AG09309 (cell line): ENCODE measurements around the gene HYCC2.
"Not testable (repeated sequence)": the region's sequence is repeated elsewhere in the genome, so short reads cannot be mapped to it uniquely, and the experiment has no call there.

Source experiments
- DNase-seq: peaks from one replicate; pipeline ENCODE4 v3.0.0-alpha.2; 2010; ENCODE audit warnings: low read depth
- H3K4me3 ChIP-seq: 2 replicates; pipeline ENCODE4 v1.5.1; 2011; ENCODE audit warnings: mild to moderate bottlenecking, low read depth, low read length, moderate library complexity; ENCODE audit not compliant: control insufficient read depth
- TF ChIP-seq, protein P1 (sequence below): IDR thresholded peaks from 2 replicates; pipeline ENCODE4 v1.5.1; 2011; ENCODE audit warnings: mild to moderate bottlenecking, low read depth, low read length, inconsistent platforms; ENCODE audit not compliant: insufficient read depth, control insufficient read depth; ENCODE audit errors: missing control alignments

Gene HYCC2

DNA sequence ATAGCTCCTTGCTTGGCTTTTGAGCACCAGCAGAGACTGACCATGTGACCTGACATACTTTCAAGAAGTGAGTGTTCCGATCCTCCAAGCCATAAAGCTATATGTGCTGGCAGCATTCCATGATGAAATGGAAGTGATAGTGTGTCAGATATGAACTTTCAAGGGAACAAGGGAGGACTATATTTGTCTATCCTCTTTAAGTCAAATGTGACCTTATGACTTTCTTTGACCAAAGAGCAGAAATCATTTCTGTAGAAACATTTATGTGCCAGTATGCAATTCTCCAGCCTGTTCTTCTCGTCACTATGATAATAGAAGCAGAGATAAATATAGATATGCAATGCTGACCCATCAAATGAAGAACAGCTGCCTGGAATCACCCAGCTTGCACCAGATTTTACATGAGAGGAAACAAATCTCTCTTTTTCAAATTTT is 14.4 kb downstream of the HYCC2 start:
- DNase-seq: no peak
- no peak overlapping the region for H3K4me3 ChIP-seq
- TF ChIP-seq, protein P1, sequence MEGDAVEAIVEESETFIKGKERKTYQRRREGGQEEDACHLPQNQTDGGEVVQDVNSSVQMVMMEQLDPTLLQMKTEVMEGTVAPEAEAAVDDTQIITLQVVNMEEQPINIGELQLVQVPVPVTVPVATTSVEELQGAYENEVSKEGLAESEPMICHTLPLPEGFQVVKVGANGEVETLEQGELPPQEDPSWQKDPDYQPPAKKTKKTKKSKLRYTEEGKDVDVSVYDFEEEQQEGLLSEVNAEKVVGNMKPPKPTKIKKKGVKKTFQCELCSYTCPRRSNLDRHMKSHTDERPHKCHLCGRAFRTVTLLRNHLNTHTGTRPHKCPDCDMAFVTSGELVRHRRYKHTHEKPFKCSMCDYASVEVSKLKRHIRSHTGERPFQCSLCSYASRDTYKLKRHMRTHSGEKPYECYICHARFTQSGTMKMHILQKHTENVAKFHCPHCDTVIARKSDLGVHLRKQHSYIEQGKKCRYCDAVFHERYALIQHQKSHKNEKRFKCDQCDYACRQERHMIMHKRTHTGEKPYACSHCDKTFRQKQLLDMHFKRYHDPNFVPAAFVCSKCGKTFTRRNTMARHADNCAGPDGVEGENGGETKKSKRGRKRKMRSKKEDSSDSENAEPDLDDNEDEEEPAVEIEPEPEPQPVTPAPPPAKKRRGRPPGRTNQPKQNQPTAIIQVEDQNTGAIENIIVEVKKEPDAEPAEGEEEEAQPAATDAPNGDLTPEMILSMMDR: no peak

DNA sequence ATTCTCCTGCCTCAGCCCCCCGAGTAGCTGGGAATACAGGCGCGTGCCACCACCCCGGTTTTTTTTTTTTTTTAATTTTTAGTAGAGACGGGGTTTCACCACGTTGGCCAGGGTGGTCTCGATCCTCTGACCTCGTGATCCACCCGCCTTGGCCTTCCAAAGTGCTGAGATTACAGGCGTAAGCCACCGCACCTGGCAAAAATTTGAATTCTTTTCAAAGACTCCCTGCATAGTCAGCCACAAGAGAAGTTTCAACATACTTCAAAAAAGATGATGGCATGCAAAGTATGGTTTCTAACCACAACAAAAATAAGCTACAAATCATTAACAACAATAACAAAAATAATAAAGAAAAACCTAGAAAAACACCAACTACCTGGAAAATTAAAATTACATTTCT is 22.0 kb downstream of the HYCC2 start:
- DNase-seq: no peak
- TF ChIP-seq, protein P1: no peak

DNA sequence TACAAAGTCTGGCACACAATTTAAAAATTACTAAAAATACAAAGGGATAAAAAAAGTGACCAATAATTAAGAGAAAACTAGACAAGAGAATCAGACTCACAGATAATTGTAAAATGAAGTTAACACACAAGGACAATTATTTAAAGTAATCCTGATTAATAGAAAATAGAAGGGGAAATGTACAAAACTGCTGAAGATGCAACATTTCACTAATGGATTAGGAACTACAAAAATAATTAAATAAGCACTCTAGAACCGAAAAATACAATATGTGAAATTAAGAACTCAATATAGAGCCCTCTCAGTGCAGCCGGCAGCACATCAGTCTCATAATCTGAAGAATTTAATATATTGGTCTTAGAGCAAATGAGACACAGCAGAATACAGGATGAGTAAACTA is 24.6 kb downstream of the HYCC2 start:
- TF ChIP-seq, protein P1: no peak
- H3K4me3 ChIP-seq: no peak overlapping the region
- no peak for DNase-seq

More for the DNA sequence above, 22.0 kb downstream of the HYCC2 start:
- H3K4me3 ChIP-seq: no peak overlapping the region

DNA sequence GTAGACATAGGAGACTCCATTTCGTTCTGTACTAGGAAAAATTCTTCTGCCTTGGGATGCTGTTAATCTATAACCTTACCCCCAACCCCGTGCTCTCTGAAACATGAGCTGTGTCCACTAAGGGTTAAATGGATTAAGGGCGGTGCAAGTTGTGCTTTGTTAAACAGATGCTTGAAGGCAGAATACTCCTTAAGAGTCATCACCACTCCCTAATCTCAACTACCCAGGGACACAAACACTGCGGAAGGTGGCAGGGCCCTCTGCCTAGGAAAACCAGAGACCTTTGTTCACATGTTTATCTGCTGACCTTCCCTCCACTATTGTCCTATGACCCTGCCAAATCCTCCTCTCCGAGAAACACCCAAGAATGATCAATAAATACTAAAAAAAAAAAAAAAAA is 28.4 kb downstream of the HYCC2 start:
- not testable (repeated sequence) for DNase-seq, H3K4me3 ChIP-seq

DNA sequence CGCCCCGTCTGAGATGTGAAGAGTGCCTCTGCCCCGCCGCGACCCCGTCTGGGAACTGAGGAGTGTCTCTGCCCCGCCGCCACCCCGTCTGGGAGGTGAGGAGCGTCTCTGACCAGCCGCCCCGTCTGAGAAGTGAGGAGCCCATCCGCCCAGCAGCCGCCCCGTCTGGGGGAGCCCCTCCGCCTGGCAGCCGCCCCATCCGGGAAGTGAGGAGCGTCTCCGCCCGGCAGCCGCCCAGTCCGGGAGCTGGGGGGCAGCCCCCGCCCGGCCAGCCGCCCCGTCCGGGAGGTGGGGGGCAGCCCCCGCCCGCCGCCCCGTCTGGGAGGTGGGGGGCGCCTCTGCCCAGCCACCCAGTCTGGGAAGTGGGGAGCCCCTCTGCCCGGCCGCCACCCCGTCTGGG is 29.0 kb downstream of the HYCC2 start:
- not testable (repeated sequence) for H3K4me3 ChIP-seq, DNase-seq

DNA sequence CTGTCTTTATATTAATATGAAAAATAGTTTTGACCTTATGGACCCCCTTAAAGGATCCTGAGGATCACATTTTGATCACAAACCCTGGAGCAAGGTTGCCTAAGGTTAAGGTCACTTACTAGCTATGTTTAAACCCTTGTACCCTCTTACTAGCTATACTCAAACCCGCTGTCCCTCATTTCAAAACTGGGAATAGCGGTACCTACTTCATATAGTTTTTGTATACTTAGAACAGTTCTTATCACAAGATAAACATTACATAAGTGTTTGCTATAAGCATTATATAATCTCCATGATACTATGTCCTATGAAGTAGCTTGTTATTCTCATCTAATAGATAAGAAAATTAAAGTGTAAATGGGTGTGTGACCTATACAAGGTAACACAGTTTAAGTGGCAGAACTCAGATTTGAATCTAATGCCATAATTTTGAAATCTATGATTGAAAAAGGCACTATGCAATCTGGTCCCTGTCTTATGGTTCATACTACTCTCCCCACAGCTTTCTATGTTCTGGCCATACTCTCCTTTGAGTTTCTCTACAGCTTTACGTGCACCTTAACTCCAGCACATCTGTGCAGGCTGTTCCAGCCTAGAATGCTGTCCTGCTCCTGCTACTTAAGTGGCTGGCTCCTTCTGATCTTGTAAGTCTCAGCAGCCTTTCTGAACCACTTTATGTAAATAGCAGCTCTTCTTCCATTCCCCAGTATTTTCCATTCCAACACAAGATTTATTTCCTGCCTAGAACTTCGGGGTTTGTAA is 30.4 kb downstream of the HYCC2 start:
- TF ChIP-seq, protein P1: no peak
- no peak overlapping the region for H3K4me3 ChIP-seq
- no peak for DNase-seq

DNA sequence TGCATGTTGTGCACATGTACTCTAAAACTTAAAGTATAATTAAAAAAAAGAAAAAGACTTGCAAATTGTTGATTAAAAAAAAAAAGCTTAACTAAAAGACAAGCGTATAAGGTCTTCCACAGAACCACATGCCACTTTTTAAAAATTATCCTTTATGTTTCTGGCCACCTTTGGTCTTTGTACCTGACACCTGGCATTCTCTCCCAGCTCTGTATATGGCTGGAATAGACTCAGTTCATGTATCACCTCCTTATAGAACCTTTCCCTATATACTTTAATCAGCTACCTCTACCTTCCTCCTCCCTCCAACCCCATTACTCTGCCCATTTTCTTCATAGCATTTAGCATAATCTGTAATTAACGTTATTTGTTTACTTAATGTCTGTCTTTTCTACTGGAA is 32.6 kb downstream of the HYCC2 start:
- DNase-seq: no peak
- H3K4me3 ChIP-seq: no peak overlapping the region
- TF ChIP-seq, protein P1: no peak

DNA sequence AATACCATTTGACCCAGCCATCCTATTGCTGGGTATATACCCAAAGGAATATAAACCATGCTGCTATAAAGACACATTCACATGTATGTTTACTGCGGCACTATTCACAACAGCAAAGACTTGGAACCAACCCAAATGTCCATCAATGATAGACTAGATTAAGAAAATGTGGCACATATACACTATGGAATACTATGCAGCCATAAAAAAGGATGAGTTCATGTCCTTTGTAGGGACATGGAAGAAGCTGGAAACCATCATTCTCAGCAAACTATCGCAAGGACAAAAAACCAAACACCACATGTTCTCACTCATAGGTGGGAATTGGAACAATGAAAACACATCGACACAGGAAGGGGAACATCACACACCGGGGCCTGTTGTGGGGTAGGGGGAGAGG is 33.1 kb downstream of the HYCC2 start:
- H3K4me3 ChIP-seq, DNase-seq: not testable (repeated sequence)

DNA sequence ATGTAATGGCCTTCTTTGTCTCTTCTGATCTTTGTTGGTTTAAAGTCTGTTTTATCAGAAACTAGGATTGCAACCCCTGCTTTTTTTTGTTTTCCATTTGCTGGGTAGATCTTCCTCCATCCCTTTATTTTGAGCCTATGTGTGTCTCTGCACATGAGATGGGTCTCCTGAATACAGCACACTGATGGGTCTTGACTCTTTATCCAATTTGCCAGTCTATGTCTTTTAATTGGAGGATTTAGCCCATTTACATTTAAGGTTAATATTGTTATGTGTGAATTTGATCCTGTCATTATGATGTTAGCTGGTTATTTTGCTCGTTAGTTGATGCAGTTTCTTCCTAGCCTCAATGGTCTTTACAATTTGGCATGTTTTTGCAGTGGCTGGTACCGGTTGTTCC is 37.1 kb downstream of the HYCC2 start:
- DNase-seq, H3K4me3 ChIP-seq: not testable (repeated sequence)
